GM23338 (cell line): ENCODE measurements around the gene TPM2.

Experiments used
- CREB1 ChIP-seq: fragments of 250-450 bp; sonication (Bioruptor Pico); IDR thresholded peaks from 2 replicates; pipeline ENCODE4 v1.5.0; 2020; ENCODE audit warnings: low read depth, mild to moderate bottlenecking, moderate library complexity
- EZH2 ChIP-seq: fragments of 200-600 bp; sonication (generic); IDR thresholded peaks from one replicate; pipeline ENCODE4 v1.8.0; 2017; ENCODE audit warnings: antibody characterized with exemption, mild to moderate bottlenecking, low read depth; ENCODE audit not compliant: unreplicated experiment
- EZH2phosphoT487 ChIP-seq: fragments of 200-600 bp; sonication (generic); IDR thresholded peaks from one replicate; pipeline ENCODE4 v1.8.1; 2018; ENCODE audit warnings: antibody characterized with exemption; ENCODE audit not compliant: unreplicated experiment
- POLR2AphosphoS5 ChIP-seq: IDR thresholded peaks from 2 replicates; pipeline ENCODE4 v1.6.1; 2016; ENCODE audit warnings: antibody characterized with exemption, low read depth
- TF ChIP-seq, protein P1 (sequence below), 2 experiments: fragments of 200-600 bp in 1 of 2; sonication (generic) in 1 of 2; conservative IDR thresholded peaks; 2 replicates each; pipeline versions ENCODE4 v1.5.1 to v1.6.1; 2016 to 2017; ENCODE audit warnings: antibody characterized with exemption in 2 of 2, low read depth in 2 of 2, mild to moderate bottlenecking in 2 of 2, moderate library complexity in 1 of 2
- TF ChIP-seq, protein P2 (sequence below): IDR thresholded peaks from 2 replicates; pipeline ENCODE4 v1.6.1; 2016; ENCODE audit warnings: antibody characterized with exemption

DNA sequence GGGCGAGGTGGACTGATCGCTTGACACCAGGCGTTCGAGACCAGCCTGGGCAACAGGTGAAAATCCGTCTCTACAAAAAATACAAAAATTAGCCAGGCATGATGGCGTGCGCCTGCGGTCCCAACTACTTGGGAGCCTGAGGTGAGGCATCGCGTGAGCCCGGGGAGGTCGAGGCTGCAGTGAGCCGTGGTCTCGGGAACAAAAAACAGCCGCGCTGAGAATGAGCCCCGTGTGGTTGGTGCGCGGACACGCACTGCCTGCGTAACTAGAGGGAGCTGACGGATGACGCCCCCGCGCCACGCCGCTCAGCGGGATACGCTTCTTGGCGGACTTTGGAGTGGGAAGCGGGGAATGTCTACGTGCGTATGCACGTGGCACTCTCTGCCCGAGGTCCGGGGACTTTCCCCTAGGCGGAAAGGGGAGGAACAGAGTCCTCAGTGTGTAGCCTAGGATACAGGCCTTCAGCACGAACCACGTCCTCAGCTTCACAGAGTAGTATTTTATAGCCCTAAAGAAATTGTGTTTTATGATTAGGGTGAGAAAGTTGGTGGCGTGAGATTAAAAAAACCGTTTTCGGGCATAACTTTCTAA lies 32.1 kb downstream of the TPM2 start, which contains the start of gene RMRP:
- TF ChIP-seq, protein P1, sequence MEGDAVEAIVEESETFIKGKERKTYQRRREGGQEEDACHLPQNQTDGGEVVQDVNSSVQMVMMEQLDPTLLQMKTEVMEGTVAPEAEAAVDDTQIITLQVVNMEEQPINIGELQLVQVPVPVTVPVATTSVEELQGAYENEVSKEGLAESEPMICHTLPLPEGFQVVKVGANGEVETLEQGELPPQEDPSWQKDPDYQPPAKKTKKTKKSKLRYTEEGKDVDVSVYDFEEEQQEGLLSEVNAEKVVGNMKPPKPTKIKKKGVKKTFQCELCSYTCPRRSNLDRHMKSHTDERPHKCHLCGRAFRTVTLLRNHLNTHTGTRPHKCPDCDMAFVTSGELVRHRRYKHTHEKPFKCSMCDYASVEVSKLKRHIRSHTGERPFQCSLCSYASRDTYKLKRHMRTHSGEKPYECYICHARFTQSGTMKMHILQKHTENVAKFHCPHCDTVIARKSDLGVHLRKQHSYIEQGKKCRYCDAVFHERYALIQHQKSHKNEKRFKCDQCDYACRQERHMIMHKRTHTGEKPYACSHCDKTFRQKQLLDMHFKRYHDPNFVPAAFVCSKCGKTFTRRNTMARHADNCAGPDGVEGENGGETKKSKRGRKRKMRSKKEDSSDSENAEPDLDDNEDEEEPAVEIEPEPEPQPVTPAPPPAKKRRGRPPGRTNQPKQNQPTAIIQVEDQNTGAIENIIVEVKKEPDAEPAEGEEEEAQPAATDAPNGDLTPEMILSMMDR (conservative IDR thresholded peaks at IDR 0.05; ENCODE audit: low read depth in 2 of 2): peak in 1 of 2 experiments; percentile 5; a peak in 1 of 4 replicates
- TF ChIP-seq POLR2AphosphoS5 (no peak), EZH2 (no peak), CREB1 (CRISPR knock-in tag) (peak; percentile 87), EZH2phosphoT487 (no peak)
- TF ChIP-seq, protein P2, sequence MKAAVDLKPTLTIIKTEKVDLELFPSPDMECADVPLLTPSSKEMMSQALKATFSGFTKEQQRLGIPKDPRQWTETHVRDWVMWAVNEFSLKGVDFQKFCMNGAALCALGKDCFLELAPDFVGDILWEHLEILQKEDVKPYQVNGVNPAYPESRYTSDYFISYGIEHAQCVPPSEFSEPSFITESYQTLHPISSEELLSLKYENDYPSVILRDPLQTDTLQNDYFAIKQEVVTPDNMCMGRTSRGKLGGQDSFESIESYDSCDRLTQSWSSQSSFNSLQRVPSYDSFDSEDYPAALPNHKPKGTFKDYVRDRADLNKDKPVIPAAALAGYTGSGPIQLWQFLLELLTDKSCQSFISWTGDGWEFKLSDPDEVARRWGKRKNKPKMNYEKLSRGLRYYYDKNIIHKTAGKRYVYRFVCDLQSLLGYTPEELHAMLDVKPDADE: no peak
